A549 treated with dexamethasone at 1 μM for 4 hours (cell line): ENCODE data around the gene PSMD9. TPM values are rescaled to one million over a fixed set of nuclear protein-coding genes. Genes with fewer than 3 reads are reported as not detected.

ENCODE experiments used
- total RNA-seq: library from RNA; stranded (reverse); fragments of 200-300 nt; extraction: Qiagen RNA extraction; gene quantifications from 5 replicates; pipeline ENCODE4 v1.2.3, GENCODE V29; 2022

The PSMD9 gene, protein sequence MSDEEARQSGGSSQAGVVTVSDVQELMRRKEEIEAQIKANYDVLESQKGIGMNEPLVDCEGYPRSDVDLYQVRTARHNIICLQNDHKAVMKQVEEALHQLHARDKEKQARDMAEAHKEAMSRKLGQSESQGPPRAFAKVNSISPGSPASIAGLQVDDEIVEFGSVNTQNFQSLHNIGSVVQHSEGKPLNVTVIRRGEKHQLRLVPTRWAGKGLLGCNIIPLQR
- total RNA-seq, result 102 to 166 TPM (median 119 TPM) in 5 replicates

DNA sequence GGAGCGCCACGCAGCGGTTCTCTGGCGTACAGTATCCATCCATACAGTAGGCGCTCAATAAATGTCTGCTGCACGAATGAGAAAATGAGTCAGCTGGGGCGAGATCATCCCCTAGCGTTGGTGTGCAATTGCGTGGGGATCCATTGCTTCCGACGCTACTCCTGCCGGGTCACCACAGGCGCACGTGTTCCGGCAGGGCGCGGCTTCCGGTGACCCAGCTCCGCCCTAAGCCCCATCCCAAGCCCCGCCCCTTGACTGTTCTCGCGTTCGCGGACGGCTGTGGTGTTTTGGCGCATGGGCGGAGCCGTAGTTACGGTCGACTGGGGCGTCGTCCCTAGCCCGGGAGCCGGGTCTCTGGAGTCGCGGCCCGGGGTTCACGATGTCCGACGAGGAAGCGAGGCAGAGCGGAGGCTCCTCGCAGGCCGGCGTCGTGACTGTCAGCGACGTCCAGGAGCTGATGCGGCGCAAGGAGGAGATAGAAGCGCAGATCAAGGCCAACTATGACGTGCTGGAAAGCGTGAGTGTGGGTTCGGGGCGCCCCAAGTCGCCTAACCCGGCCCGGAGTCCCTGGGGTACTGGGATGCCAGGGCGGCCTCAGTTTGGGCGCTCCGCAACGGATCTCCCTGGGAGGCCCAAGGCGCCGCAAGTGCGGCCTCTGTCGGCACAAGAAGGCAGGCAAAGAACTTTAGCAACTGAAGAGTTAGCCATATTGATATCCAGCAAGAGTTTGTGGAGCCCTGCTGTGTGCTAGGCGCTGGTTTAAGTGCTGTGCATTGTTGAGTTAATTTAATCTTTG lies at the start of gene PSMD9:
Gene PSMD9 (plus strand): TSS at position 313 of the 796 bp plus-strand sequence. CDS start 67 bp downstream, at position 380.

DNA sequence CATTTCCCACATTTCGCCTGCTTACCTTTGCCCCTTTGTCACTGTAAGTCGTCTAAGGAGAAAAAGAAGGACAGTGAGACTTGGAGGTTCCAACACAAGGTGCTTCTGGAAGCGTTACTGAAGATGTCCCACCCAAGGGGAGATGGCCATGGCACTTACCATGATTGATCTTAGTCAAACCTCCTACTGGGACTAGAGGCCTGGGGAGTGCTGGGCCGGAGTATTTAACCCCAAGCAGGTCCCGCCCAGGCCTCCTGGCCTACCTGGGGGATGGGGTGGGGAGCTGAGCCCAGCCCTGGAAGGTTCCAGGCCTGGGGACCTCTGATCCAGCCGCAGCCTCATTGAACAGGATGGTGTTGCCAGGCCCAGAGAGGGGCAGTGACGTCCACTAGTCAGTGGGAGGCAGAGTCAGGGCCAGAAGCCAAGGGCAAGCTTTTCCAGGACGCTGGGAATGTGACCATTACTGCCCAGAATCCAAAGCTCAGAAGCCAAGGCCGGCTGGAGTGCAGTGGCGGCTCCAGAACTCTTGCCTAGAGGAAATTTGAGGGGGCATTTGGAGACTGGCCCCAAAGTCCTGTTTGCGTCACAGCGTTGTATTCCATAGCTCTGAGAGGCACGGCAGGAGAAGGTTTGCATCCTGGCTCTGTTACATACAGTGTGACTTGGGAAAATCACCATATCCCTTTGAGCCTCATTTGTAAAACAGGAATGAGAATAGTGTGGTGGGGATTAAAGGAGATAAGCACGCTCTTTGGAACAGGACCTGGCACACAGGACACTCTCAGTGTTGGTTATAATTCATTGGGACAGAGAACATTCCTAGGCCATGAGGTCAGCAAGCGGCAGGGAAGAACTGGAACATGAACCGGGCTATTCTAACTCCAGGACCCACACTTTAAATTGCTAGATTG lies 29.7 kb upstream of the PSMD9 start, which contains the start of gene HPD:
Gene HPD (minus strand): TSS at position 198 of the 911 bp plus-strand sequence. CDS start 36 bp downstream, at position 162.

DNA sequence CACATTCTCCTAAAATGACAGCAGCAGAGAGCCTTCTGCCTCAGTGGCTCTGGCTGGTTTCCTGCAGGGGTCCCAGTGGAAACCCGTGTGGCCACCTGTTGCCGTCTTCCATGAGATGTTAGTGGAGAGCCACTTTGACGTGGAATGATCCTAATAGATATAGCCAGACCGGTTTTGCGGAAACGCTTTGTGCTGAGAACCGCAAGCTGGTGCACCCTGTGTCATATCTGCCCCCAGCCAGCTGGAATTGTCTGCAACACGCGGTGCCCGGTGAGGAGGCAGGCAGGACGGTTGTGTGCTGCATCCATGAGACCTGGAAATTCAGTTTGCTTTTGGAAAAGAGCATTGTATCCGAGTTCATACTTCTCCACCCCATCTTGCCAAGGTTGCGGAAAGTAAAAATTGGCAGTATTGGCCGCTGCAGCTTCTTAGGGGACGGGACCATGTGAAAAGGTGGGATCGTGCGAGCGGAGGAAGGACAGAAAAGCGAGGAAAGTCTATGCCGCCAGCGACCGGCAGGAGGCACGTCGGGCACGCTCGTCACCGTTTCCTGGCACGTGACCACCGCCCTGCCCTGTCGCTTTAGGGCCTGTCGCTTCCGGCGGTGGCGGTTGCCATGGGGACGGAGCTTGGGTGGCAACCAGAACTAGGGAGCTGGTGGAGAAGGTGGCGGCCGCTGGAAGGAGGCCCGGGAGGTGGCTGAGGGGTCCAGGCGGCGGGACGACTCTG lies 29.5 kb downstream of the PSMD9 start, which contains the start of gene CFAP251:
Gene CFAP251 (plus strand): TSS at position 643 of the 729 bp plus-strand sequence. CDS start 2,714 bp downstream, outside the sequence.

Other genes starting within 250 kb of the PSMD9 start
- 0.25 to 0.65 TPM (median 0.33 TPM) in 5 replicates for gene MORN3, start 219.1 kb upstream of the PSMD9 start, total RNA-seq
- gene TMEM120B, start 176.0 kb upstream of the PSMD9 start, total RNA-seq, result 11.2 to 23.3 TPM (median 19.8 TPM) in 5 replicates
- gene RHOF, start 95.1 kb upstream of the PSMD9 start, total RNA-seq, result 62.8 to 84.5 TPM (median 81.9 TPM) in 5 replicates
- gene SETD1B, start 84.8 kb upstream of the PSMD9 start, total RNA-seq, result 7.2 to 16.5 TPM (median 14.5 TPM) in 5 replicates
- gene HPD, start 29.9 kb upstream of the PSMD9 start, total RNA-seq, result 1.4 to 2.7 TPM (median 2.2 TPM) in 5 replicates
- 1.1 to 1.5 TPM (median 1.3 TPM) in 5 replicates for gene CFAP251, start 29.8 kb downstream of the PSMD9 start, total RNA-seq
- gene BCL7A, start 133.1 kb downstream of the PSMD9 start, total RNA-seq, result 8.5 to 11.4 TPM (median 10.3 TPM) in 5 replicates
- gene MLXIP, start 190.0 kb downstream of the PSMD9 start, total RNA-seq, result 24.6 to 56.2 TPM (median 50.9 TPM) in 5 replicates